ENCODE data around the gene PTDSS2. TPM values are rescaled to one million over a fixed set of nuclear protein-coding genes. Genes with fewer than 3 reads are reported as not detected.

PTDSS2 gene
- total and polyA plus RNA-seq, 2 donors (not counting 1 experiment from before 2014, with no cell fraction given): 22.1 to 29.0 TPM

- TF ChIP-seq, protein P1, sequence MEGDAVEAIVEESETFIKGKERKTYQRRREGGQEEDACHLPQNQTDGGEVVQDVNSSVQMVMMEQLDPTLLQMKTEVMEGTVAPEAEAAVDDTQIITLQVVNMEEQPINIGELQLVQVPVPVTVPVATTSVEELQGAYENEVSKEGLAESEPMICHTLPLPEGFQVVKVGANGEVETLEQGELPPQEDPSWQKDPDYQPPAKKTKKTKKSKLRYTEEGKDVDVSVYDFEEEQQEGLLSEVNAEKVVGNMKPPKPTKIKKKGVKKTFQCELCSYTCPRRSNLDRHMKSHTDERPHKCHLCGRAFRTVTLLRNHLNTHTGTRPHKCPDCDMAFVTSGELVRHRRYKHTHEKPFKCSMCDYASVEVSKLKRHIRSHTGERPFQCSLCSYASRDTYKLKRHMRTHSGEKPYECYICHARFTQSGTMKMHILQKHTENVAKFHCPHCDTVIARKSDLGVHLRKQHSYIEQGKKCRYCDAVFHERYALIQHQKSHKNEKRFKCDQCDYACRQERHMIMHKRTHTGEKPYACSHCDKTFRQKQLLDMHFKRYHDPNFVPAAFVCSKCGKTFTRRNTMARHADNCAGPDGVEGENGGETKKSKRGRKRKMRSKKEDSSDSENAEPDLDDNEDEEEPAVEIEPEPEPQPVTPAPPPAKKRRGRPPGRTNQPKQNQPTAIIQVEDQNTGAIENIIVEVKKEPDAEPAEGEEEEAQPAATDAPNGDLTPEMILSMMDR (IDR thresholded peaks at IDR 0.05): no peak
- no peak for TF ChIP-seq EZH2 (IDR thresholded peaks at IDR 0.05; ENCODE audit: borderline replicate concordance, insufficient read depth, low read depth, low read length, poor library complexity, severe bottlenecking)
- Mint-ChIP-seq H3K9me3 (ENCODE audit: insufficient read depth) (no peaks in the 10 kb centered on the region), H3K4me1 (peaks cover 10% of the 10 kb centered on the region), H3K27me3 (no peaks in the 10 kb centered on the region), H3K4me3 (no peak overlapping the region), H3K27ac (no peak overlapping the region)
- intact Hi-C loops (cut with micrococcal nuclease): no loop called here
- peaks cover 0 to 12% of the 10 kb centered on the region in 2 experiments for H3K36me3 ChIP-seq (replicated peaks in 1 of 2; ENCODE audit: control extremely low read depth in 1 of 2, control insufficient read depth in 1 of 2, extremely low read depth in 1 of 2, insufficient read depth in 2 of 2, low read length in 1 of 2)
- no peaks in the 10 kb centered on the region for H3K9me3 ChIP-seq (ENCODE audit: control extremely low read depth in 1 of 3, control insufficient read depth in 2 of 3, insufficient read depth in 1 of 3, low read length in 2 of 3)
- H3K4me3 ChIP-seq (ENCODE audit: control extremely low read depth in 1 of 5, extremely low read depth in 1 of 5, insufficient read depth in 1 of 5, low read depth in 2 of 5, low read length in 4 of 5): no peak overlapping the region
- no peak for ATAC-seq (ENCODE audit: low read depth)
- no peaks in the 10 kb centered on the region for H3K27me3 ChIP-seq (replicated peaks in 1 of 4; ENCODE audit: control extremely low read depth in 1 of 4, control insufficient read depth in 3 of 4, insufficient read depth in 4 of 4, low read length in 3 of 4)
- 96% methylated on average over 12 of the region's 16 CpGs for WGBS (ENCODE audit: insufficient coverage)
- H3K4me1 ChIP-seq (ENCODE audit: control insufficient read depth in 2 of 2, insufficient read depth in 2 of 2, low read length in 2 of 2): peaks cover 6 to 7% of the 10 kb centered on the region in 2 donors
- H3K27ac ChIP-seq (ENCODE audit: low read length in 2 of 2): no peak overlapping the region
- DNase-seq: no peak
- no peak overlapping the region for H3K4me2 ChIP-seq (replicated peaks; ENCODE audit: low read depth, low read length, poor library complexity, severe bottlenecking)
- no peak overlapping the region for H2AFZ ChIP-seq (ENCODE audit: insufficient read depth, low read depth, low read length, poor library complexity, severe bottlenecking)
- ChIA-PET POLR2A (no interaction called here), CTCF (interaction anchor here (0.6 kb wide), 1 partner anchor 222 kb away, joined by 4 read pairs; no protein-coding TSS in a partner anchor)
- peaks cover 31% of the 10 kb centered on the region for H3K79me2 ChIP-seq (ENCODE audit: control insufficient read depth, insufficient read depth, low read length)
- peaks cover 15% of the 10 kb centered on the region for H4K20me1 ChIP-seq (ENCODE audit: control insufficient read depth, insufficient read depth, low read length, poor library complexity, severe bottlenecking)
- no peak overlapping the region for H3K9ac ChIP-seq (ENCODE audit: low read length)
Measured at GRCh38 chr11:462107-462890, 12.2 kb downstream of the PTDSS2 start.

DNA sequence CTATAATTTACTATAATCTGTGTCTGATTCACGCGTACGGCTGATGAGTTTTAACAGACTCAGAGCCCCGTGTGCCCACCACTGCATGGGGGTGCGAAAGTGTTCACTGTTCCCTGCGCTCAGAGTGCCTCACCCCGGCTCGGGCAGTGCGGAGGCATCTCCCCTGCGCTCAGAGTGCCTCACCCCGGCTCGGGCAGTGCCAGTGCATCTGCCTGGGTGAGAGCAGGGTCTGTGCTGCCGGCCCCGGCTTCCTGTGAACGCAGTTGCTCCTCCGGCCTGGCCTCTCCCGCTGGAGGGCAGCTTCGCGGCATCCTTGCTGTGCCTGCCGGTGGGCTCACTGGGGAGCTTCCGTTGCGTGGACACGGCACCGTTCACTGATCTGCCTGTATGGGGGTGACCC lies 14.2 kb downstream of the PTDSS2 start:
- no peak overlapping the region for H3K27ac ChIP-seq (ENCODE audit: low read length in 2 of 2)
- ATAC-seq (ENCODE audit: low read depth): no peak
- no peak overlapping the region for H3K4me2 ChIP-seq (replicated peaks; ENCODE audit: low read depth, low read length, poor library complexity, severe bottlenecking)
- Mint-ChIP-seq H3K27me3 (no peaks in the 10 kb centered on the region), H3K4me3 (no peak overlapping the region), H3K4me1 (peaks cover 4% of the 10 kb centered on the region), H3K9me3 (ENCODE audit: insufficient read depth) (no peaks in the 10 kb centered on the region), H3K27ac (no peak overlapping the region)
- H3K4me1 ChIP-seq (ENCODE audit: control insufficient read depth in 2 of 2, insufficient read depth in 2 of 2, low read length in 2 of 2): no peaks in the 10 kb centered on the region
- H3K79me2 ChIP-seq (ENCODE audit: control insufficient read depth, insufficient read depth, low read length): peaks cover 24% of the 10 kb centered on the region
- H3K9ac ChIP-seq (ENCODE audit: low read length): no peak overlapping the region
- POLR2A ChIA-PET: no interaction called here
- CTCF ChIA-PET: no interaction called here
- no peak overlapping the region for H2AFZ ChIP-seq (ENCODE audit: insufficient read depth, low read depth, low read length, poor library complexity, severe bottlenecking)
- H3K9me3 ChIP-seq (ENCODE audit: control extremely low read depth in 1 of 3, control insufficient read depth in 2 of 3, insufficient read depth in 1 of 3, low read length in 2 of 3): no peaks in the 10 kb centered on the region
- 98% methylated on average over 17 of the region's 24 CpGs for WGBS (ENCODE audit: insufficient coverage)
- DNase-seq: no peak
- intact Hi-C loops (cut with micrococcal nuclease): no loop called here
- no peaks in the 10 kb centered on the region for H3K27me3 ChIP-seq (replicated peaks in 1 of 4; ENCODE audit: control extremely low read depth in 1 of 4, control insufficient read depth in 3 of 4, insufficient read depth in 4 of 4, low read length in 3 of 4)
- peaks cover 0 to 12% of the 10 kb centered on the region in 2 experiments for H3K36me3 ChIP-seq (replicated peaks in 1 of 2; ENCODE audit: control extremely low read depth in 1 of 2, control insufficient read depth in 1 of 2, extremely low read depth in 1 of 2, insufficient read depth in 2 of 2, low read length in 1 of 2)
- H3K4me3 ChIP-seq (ENCODE audit: control extremely low read depth in 1 of 5, extremely low read depth in 1 of 5, insufficient read depth in 1 of 5, low read depth in 2 of 5, low read length in 4 of 5): no peak overlapping the region
- peaks cover 11% of the 10 kb centered on the region for H4K20me1 ChIP-seq (ENCODE audit: control insufficient read depth, insufficient read depth, low read length, poor library complexity, severe bottlenecking)
- TF ChIP-seq, protein P1 (IDR thresholded peaks at IDR 0.05): no peak
- no peak for TF ChIP-seq EZH2 (IDR thresholded peaks at IDR 0.05; ENCODE audit: borderline replicate concordance, insufficient read depth, low read depth, low read length, poor library complexity, severe bottlenecking)

Measured in B cell (primary cell).